GM19372 (cell line): ENCODE measurements around the gene AJM1.
"Not testable (repeated sequence)": the region's sequence is repeated elsewhere in the genome, so short reads cannot be mapped to it uniquely, and the experiment has no call there.

ENCODE experiments used
- ATAC-seq: cut with Tn5 transposase; IDR thresholded peaks from one replicate; pipeline ENCODE4 v1.9.1; 2021; ENCODE audit warnings: mild to moderate bottlenecking, low read depth, moderate library complexity; ENCODE audit not compliant: unreplicated experiment

Gene AJM1

DNA sequence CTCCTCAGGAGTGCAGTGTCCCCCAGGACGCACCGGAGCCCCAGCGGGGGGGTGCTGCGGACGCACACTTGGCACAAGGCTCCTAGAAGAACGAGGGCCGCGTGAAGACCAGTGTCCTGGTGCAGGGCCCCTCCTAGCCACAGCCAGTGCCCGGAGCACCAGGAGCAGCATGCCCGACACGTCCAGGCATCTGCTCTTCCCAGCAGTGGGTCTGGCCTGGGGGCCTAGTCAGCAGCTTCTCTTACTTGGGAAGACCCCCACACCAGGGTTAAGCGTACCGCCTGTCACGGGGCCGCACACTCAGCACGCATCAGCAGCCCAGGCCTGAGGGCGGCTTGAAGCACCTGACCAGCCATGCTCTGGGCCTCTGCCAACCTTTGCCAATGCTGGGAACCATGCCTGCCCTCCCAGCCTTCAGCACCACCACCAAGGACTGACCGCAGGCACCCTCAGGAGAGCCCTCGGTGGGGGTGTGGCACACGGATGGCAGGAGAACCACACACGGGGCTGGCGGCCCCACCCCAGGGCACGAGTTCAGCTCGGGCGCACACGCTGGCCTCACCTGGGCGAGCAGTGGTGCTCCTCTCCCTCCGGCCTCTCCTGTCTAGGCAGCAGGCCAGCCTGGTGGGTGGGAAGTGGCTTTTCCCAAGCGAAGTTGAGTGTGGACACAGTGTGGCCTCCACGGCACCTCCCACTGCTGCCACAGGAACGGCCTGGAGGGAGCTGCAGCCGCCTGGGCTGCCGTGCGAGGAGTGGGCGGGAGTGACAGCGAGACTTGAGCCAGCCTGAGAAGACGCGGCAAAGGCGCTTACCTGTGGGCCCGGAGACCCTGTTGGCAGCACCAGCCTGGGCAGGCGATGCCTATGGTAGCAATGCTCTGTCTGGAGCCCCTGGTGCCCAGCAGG lies 12.0 kb upstream of the AJM1 start:
- ATAC-seq, result no peak

DNA sequence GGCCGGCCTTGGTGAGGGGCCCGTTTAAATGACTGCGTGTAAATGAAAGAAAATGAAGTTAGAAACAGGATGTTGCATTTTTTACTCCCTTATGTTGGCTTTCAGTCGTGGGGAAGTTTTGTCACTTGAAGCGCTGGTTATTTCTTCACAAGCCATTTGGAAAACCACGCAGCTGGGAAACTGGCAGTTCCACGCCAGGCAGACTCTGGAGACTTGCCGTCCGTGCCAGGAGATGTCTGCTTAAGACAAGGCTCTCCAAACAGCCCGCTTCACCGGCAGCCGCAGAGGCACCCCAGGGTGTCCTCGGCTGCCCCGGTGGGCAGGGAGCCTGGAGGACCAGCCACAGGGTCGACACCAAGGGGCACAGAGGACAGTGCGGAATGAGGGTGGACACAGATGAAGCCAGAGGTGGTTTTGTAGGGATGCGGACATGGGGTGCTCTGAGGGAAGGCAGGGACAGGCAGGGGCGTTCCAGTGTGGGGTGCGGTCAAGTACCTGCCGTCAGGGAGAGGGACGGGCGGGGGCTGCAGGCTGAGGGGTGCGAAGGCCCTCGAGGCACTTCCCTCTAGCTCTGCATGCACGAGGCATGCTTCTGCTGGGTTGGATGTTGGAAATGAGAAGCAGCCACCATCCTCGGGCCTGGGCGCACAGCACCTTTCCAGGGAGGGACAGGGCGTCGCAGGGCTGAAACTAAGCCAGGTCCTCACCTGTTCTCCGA lies 11.1 kb upstream of the AJM1 start:
- ATAC-seq, result no peak

- ATAC-seq, result no peak
Measured at GRCh38 chr9:136831720-136832104, 10.6 kb upstream of the AJM1 start.

- no peak for ATAC-seq
Measured at GRCh38 chr9:136832581-136832980, 9.7 kb upstream of the AJM1 start.

DNA sequence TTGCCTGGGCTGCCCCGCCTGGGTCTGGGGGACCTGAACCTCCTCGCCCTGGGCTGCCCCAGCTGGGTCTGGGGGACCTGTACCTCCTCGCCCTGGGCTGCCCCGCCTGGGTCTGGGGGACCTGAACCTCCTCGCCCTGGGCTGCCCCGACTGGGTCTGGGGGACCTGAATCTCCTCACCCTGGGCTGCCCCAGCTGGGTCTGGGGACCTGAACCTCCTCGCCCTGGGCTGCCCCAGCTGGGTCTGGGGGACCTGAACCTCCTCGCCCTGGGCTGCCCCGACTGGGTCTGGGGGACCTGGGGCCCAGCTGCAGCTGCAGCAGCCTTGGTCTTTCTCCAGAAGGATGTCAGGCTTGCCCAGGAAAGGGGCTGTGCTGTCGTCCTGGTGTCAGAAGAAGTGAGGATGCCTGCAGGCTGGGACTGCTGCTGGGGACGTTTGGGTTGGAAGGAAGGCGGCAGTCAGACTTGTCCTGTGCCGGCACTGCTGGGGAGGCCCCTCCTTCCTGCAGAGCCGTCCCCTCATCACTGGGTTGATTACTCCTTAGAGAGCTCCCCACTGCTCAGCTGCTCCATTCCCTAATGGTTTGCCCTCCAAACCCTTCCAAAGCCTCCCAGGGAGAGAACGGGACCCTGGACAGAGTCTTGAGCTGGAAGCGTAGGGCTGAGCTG lies 8.8 kb upstream of the AJM1 start:
- not testable (repeated sequence) for ATAC-seq

DNA sequence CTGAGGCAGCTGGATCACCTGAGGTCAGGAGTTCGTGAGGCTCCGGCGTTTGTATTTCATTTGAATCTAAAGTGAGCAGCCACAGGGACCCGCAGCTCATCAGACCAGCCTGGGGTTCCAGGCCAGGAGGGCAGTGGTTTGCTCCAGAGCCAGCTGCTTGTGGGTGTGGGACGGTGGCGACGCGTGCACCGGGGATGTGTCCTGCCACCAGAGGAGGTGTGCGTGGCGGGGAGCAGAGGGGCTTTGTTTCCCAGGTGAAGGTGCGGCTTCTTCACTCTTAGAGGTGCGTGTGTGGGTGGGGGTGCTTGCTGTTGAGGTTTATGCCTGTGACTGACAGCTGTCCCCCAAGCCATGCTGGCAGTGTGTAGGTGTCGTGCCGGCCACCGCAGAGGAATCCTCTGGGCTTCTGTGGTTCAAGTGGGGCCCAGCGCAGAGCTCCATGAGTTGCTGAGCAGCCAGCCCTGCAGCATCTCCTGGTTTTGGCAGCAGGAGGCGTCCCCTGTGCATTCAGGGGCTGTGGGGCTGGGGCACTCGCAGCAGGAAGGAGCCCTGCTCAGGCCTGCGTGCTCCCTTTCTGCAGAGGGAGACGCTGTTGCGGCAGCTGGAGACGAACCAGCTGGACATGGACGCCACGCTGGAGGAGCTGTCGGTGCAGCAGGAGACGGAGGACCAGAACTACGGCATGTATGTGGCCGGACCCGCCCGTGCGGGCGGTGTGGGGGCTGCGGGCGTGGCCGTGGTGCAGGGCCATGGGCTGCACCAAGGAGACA lies 6.9 kb upstream of the AJM1 start:
- ATAC-seq, result no peak

GRCh38 chr9:136835932-136836904 lies 6.1 kb upstream of the AJM1 start:
- no peak for ATAC-seq

DNA sequence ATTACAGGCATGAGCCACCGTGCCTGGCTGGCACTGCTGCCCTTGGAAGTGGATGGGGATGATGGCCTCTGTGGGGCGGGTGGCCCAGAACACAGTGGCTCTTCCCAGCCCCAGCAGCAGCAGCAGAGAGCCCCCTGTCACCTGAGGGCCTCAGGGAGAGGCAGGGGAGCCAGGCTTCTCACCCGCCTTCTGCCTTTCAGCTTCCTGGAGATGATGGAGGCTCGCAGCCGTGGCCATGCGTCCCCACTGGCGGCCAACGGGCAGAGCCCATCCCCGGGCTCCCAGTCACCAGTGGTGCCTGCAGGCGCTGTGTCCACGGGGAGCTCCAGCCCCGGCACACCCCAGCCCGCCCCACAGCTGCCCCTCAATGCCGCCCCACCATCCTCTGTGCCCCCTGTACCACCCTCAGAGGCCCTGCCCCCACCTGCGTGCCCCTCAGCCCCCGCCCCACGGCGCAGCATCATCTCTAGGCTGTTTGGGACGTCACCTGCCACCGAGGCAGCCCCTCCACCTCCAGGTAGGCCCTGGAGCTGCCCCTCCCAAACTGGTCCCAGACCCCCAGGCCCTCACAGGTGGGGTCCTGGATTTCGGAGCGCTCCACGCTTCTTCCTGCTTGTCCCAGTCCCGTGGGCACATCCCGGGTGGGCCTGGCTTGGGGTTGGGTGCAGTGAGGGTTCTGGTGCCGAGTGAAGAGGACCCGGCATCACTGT lies 5.0 kb upstream of the AJM1 start:
- no peak for ATAC-seq

- ATAC-seq, result not testable (repeated sequence)
Measured at GRCh38 chr9:136837856-136838277, 4.4 kb upstream of the AJM1 start.

- no peak for ATAC-seq
Measured at GRCh38 chr9:136838314-136839228, 3.7 kb upstream of the AJM1 start.

DNA sequence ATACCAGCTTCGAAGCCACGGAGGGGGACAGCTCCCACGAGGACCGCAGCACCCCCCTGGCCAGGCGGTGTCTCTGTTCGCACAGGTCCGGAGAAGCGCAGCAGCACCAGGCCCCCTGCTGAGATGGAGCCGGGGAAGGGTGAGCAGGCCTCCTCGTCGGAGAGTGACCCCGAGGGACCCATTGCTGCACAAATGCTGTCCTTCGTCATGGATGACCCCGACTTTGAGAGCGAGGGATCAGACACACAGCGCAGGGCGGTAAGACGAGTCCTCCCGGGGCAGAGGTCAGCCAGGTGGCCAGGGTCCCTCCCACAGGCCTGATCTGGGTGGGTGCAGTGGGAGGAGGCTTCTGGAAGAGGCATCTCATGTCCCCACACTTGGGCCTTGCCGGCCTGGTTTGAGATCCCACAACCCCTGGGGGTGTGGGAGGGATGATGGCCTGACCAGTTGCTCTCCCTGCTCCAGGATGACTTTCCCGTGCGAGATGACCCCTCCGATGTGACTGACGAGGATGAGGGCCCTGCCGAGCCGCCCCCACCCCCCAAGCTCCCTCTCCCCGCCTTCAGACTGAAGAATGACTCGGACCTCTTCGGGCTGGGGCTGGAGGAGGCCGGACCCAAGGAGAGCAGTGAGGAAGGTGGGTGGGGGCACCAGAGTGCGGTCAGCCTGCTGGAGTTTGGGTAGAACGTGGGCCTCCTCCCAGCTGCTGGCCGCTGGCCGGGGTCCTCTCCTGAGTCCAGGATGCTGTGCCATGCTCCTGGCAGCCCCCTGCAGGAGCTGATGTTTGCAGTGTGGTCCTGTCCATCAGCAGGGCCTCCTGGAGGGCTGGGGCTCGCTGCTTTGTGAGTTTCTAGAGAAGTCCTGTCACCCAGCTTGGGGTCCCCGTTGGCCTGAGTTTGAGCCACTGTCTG lies 2.8 kb upstream of the AJM1 start:
- no peak for ATAC-seq

DNA sequence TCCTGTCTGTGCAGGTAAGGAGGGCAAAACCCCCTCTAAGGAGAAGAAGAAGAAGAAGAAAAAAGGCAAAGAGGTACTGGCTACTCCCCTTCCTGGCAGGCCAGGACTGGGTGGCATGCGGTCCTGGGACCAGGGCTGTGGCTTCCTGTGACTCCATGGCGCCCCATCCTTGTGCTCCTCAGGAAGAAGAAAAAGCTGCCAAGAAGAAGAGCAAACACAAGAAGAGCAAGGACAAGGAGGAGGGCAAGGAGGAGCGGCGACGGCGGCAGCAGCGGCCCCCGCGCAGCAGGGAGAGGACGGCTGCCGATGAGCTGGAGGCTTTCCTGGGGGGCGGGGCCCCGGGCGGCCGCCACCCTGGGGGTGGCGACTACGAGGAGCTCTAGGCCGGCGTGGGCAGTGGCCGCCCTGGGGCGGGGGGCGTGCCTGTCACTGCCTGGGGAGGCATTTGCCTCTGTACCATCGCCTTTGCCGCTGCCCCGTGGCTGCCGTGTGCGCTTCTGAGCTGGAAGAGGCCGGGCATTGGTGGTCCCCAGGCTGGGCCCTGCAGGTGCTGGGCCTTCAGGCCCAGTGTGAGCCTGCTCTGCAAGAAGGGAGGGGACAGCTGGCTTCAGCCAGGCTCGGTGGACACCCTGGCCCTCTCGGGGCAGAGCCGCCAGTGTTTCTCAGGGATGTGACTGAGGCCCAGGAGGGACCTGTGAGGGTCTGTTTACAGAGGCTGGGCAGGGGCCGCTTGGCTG lies 2.0 kb upstream of the AJM1 start:
- no peak for ATAC-seq

- no peak for ATAC-seq
Measured at GRCh38 chr9:136840877-136841645, 1.2 kb upstream of the AJM1 start.

- ATAC-seq, result not testable (repeated sequence)
Measured at GRCh38 chr9:136841646-136842379, 465 bp upstream of the AJM1 start.
